B cell (primary cell): ENCODE measurements around the gene SGCD.

Source experiments
- EZH2 ChIP-seq: IDR thresholded peaks from 2 replicates; pipeline ENCODE4 v1.6.1; 2012; ENCODE audit warnings: borderline replicate concordance, low read depth, mild to moderate bottlenecking, moderate library complexity, low read length; ENCODE audit not compliant: insufficient read depth, poor library complexity, severe bottlenecking
- TF ChIP-seq, protein P1 (sequence below): fragments of 200-600 bp; IDR thresholded peaks from one replicate; pipeline ENCODE4 v1.8.0; 2022; ENCODE audit warnings: antibody characterized with exemption, mild to moderate bottlenecking

DNA sequence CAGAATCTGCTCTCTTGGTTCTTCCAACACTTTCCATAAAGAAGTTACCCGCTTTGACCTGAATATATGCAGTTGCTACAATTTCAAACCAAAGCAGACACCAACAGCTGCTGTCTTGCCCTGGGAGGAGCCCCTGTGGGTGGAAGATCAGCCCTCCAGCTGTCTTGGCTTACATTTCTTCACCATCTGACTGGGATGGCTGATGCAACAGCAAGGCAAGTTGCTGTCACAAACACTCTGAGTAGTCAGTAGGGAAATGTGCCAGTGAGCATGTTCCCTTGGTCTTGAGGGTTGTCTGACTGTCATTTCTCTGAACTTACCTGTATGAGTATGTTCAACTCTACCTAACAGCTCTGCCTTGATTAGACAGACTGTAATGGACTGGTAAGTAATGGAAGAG is 152.9 kb downstream of the SGCD start:
- TF ChIP-seq, protein P1, sequence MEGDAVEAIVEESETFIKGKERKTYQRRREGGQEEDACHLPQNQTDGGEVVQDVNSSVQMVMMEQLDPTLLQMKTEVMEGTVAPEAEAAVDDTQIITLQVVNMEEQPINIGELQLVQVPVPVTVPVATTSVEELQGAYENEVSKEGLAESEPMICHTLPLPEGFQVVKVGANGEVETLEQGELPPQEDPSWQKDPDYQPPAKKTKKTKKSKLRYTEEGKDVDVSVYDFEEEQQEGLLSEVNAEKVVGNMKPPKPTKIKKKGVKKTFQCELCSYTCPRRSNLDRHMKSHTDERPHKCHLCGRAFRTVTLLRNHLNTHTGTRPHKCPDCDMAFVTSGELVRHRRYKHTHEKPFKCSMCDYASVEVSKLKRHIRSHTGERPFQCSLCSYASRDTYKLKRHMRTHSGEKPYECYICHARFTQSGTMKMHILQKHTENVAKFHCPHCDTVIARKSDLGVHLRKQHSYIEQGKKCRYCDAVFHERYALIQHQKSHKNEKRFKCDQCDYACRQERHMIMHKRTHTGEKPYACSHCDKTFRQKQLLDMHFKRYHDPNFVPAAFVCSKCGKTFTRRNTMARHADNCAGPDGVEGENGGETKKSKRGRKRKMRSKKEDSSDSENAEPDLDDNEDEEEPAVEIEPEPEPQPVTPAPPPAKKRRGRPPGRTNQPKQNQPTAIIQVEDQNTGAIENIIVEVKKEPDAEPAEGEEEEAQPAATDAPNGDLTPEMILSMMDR, result no peak
- TF ChIP-seq EZH2, result no peak
